Aorta (tissue), 5 donors: ENCODE measurements around the gene CD300A. TPM values are rescaled to one million over a fixed set of nuclear protein-coding genes. Genes with fewer than 3 reads are reported as not detected.
"Not testable (repeated sequence)": the region's sequence is repeated elsewhere in the genome, so short reads cannot be mapped to it uniquely, and the experiment has no call there.

Source experiments
- ATAC-seq: fragments of 200-7000 bp; cut with Tn5 transposase; one replicate; pipeline ENCODE4 v1.9.1; 2022; ENCODE audit warnings: moderate library complexity; ENCODE audit not compliant: low FRiP score
- DNase-seq, 2 donors: peaks; one replicate each; pipeline ENCODE4 v3.0.0-alpha.2; 2020
- H3K27ac ChIP-seq, 2 donors: one replicate each; pipeline ENCODE4 v1.5.1; 2013; ENCODE audit warnings: low read length in 2 of 2, mild to moderate bottlenecking in 2 of 2, moderate library complexity in 2 of 2, control low read depth in 1 of 2, inconsistent platforms in 1 of 2, low read depth in 1 of 2
- H3K27me3 ChIP-seq, 2 donors: one replicate each; pipeline ENCODE4 v1.6.1; 2013; ENCODE audit warnings: control low read depth in 1 of 2, low read length in 1 of 2, mild to moderate bottlenecking in 1 of 2, moderate library complexity in 1 of 2; ENCODE audit not compliant: insufficient read depth in 2 of 2, control insufficient read depth in 1 of 2
- H3K36me3 ChIP-seq, 2 donors: one replicate each; pipeline ENCODE4 v1.6.1; 2013; ENCODE audit warnings: control low read depth in 1 of 2, low read length in 1 of 2, mild to moderate bottlenecking in 1 of 2; ENCODE audit not compliant: insufficient read depth in 2 of 2, control insufficient read depth in 1 of 2
- H3K4me1 ChIP-seq, 2 donors: one replicate each; pipeline ENCODE4 v1.6.1; 2013; ENCODE audit warnings: low read length in 2 of 2, control low read depth in 1 of 2, mild to moderate bottlenecking in 1 of 2, moderate library complexity in 1 of 2; ENCODE audit not compliant: insufficient read depth in 2 of 2, control insufficient read depth in 1 of 2
- H3K4me3 ChIP-seq, 2 donors: one replicate each; pipeline ENCODE4 v1.5.1; 2013; ENCODE audit warnings: low read length in 2 of 2, control low read depth in 1 of 2, mild to moderate bottlenecking in 1 of 2
- H3K9me3 ChIP-seq: one replicate; pipeline ENCODE4 v1.6.1; 2013; ENCODE audit warnings: mild to moderate bottlenecking, low read length; ENCODE audit not compliant: control insufficient read depth
- WGBS, 2 donors: extraction: QIAGEN DNeasy Blood & Tissue Kit; methylation state at CpG; one replicate each; pipeline ENCODE4 v1.1.7; 2013; 5-methylcytosine and 5-hydroxymethylcytosine counted together
- intact Hi-C, 2 donors: fragments of 100-400 bp; cut with DNase I; formaldehyde crosslinking; loops; one replicate each; pipeline versions ENCODE4 v1.14.2 to v1.15.0; 2022
- polyA plus RNA-seq, 2 donors: library from polyadenylated mRNA; stranded (reverse); fragments of 200-250 nt; gene quantifications; one replicate each; pipeline ENCODE4 v1.2.3, GENCODE V29; 2013
- total RNA-seq, 2 donors: library from RNA; stranded (reverse); fragmentation: NEBNext Ultra II Directional; extraction: Animal tissue kit (Norgen Biotek cat#: 25700); gene quantifications; one replicate each; pipeline ENCODE4 v1.2.1, GENCODE V29; 2021
- donor health status: healthy with polysubstance abuse.
- donor health status: Bipolar disorder and iron deficiency.
- donor health status: DM: no; HTN: no; CAD: no.
- donor health status: DM: no; HTN: no; CAD: no.
- donor health status: DM: yes; HTN: yes; CAD: no.

CD300A gene
- total and polyA plus RNA-seq, 4 donors, result 2.6 to 10.4 (median 9.7) TPM

GRCh38 chr17:74490716-74491115 is 24.3 kb downstream of the CD300A start:
- 80 to 83% methylated on average over 9 of the region's 9 CpGs for WGBS, 2 donors
- Histone ChIP-seq H3K27ac (no peak overlapping the region), H3K9me3 (no peaks in the 10 kb centered on the region), H3K4me3 (no peak overlapping the region), H3K27me3 (no peaks in the 10 kb centered on the region), H3K36me3 (no peaks in the 10 kb centered on the region), H3K4me1 (no peaks in the 10 kb centered on the region)
- intact Hi-C loops, result loop anchor here in 1 of 2 donors (5.0 kb wide), 1 partner anchor 123 kb away; the partner anchor contains the start of gene GPR142
- ATAC-seq (no peak), DNase-seq (no peak)

GRCh38 chr17:74491626-74492025 is 25.2 kb downstream of the CD300A start:
- DNase-seq (no peak), ATAC-seq (no peak)
- Histone ChIP-seq H3K36me3 (no peaks in the 10 kb centered on the region), H3K4me1 (no peaks in the 10 kb centered on the region), H3K27me3 (no peaks in the 10 kb centered on the region), H3K4me3 (no peak overlapping the region), H3K27ac (no peak overlapping the region), H3K9me3 (no peaks in the 10 kb centered on the region)
- intact Hi-C loops, result loop anchor here (2.0 to 5.0 kb wide), 2 partner anchors 123 to 124 kb away; partner anchors contain the start of gene GPR142 (in 1 of the 2)
- 79 to 83% methylated on average over 7 of the region's 7 CpGs for WGBS, 2 donors

GRCh38 chr17:74493331-74493833 is 26.9 kb downstream of the CD300A start:
- WGBS, 2 donors, result 10 to 24% methylated on average over 11 of the region's 11 CpGs
- no peaks in the 10 kb centered on the region for H3K4me1 ChIP-seq
- DNase-seq (peak; percentile 77 to 85), ATAC-seq (peak; percentile 78)
- H3K27me3 ChIP-seq, result no peaks in the 10 kb centered on the region
- H3K27ac ChIP-seq, result no peak overlapping the region
- no peak overlapping the region for H3K4me3 ChIP-seq
- H3K9me3 ChIP-seq, result no peaks in the 10 kb centered on the region
- no peaks in the 10 kb centered on the region for H3K36me3 ChIP-seq
- intact Hi-C loops, result loop anchor here (2.0 to 5.0 kb wide), 2 partner anchors 125 to 126 kb away; partner anchors contain the start of gene GPR142 (in 1 of the 2)

- no peaks in the 10 kb centered on the region for H3K4me1 ChIP-seq
- no peaks in the 10 kb centered on the region for H3K27me3 ChIP-seq
- ATAC-seq (no peak), DNase-seq (no peak)
- no peaks in the 10 kb centered on the region for H3K36me3 ChIP-seq
- no peak overlapping the region for H3K4me3 ChIP-seq
- WGBS, 2 donors, result 62 to 66% methylated on average over 5 of the region's 5 CpGs
- intact Hi-C loops, result no loop called here
- H3K27ac ChIP-seq, result no peak overlapping the region
- H3K9me3 ChIP-seq, result peaks cover 2% of the 10 kb centered on the region
Observed at GRCh38 chr17:74497471-74497870, 31.0 kb downstream of the CD300A start.

- no peaks in the 10 kb centered on the region for H3K36me3 ChIP-seq
- peaks cover 2% of the 10 kb centered on the region for H3K9me3 ChIP-seq
- ATAC-seq (no peak), DNase-seq (no peak)
- intact Hi-C loops, result no loop called here
- H3K4me1 ChIP-seq, result no peaks in the 10 kb centered on the region
- 86 to 88% methylated on average over 3 of the region's 3 CpGs for WGBS, 2 donors
- H3K4me3 ChIP-seq, result no peak overlapping the region
- H3K27me3 ChIP-seq, result no peaks in the 10 kb centered on the region
- no peak overlapping the region for H3K27ac ChIP-seq
Observed at GRCh38 chr17:74499992-74500391, 33.6 kb downstream of the CD300A start.

- ATAC-seq, result no peak
- no peak for DNase-seq
- Histone ChIP-seq H3K4me1 (no peaks in the 10 kb centered on the region), H3K27ac (no peak overlapping the region), H3K4me3 (no peak overlapping the region), H3K36me3 (no peaks in the 10 kb centered on the region), H3K9me3 (peaks cover 2% of the 10 kb centered on the region), H3K27me3 (no peaks in the 10 kb centered on the region)
- intact Hi-C loops, result no loop called here
- WGBS, 2 donors, result 54 to 55% methylated on average over 6 of the region's 6 CpGs
Observed at GRCh38 chr17:74502861-74503260, 36.4 kb downstream of the CD300A start.

- intact Hi-C loops, H3K27ac ChIP-seq, H3K4me3 ChIP-seq, DNase-seq, H3K4me1 ChIP-seq, H3K27me3 ChIP-seq, H3K9me3 ChIP-seq, ATAC-seq, H3K36me3 ChIP-seq: not testable (repeated sequence)
- WGBS, 2 donors, result 85 to 87% methylated on average over 5 of the region's 5 CpGs
Observed at GRCh38 chr17:74503949-74504348, 37.5 kb downstream of the CD300A start.

GRCh38 chr17:74508156-74508555 is 41.7 kb downstream of the CD300A start:
- H3K27me3 ChIP-seq, result no peaks in the 10 kb centered on the region
- H3K4me3 ChIP-seq, result no peak overlapping the region
- H3K36me3 ChIP-seq, result no peaks in the 10 kb centered on the region
- H3K9me3 ChIP-seq, result no peaks in the 10 kb centered on the region
- H3K27ac ChIP-seq, result no peak overlapping the region
- no peaks in the 10 kb centered on the region for H3K4me1 ChIP-seq
- intact Hi-C loops, result no loop called here
- no peak for DNase-seq
- ATAC-seq, result no peak

- ATAC-seq, result no peak
Observed at GRCh38 chr17:74512036-74512435, 45.6 kb downstream of the CD300A start.

More at GRCh38 chr17:74512036-74512435, 45.6 kb downstream of the CD300A start:
- 58 to 63% methylated on average over 2 of the region's 2 CpGs for WGBS, 2 donors
- no peaks in the 10 kb centered on the region for H3K27me3 ChIP-seq
- H3K4me1 ChIP-seq, result no peaks in the 10 kb centered on the region
- no peaks in the 10 kb centered on the region for H3K36me3 ChIP-seq
- no peaks in the 10 kb centered on the region for H3K9me3 ChIP-seq
- DNase-seq, result peak in 1 of 2 donors; percentile 70
- H3K4me3 ChIP-seq, result no peak overlapping the region
- no peak overlapping the region for H3K27ac ChIP-seq
- intact Hi-C loops, result no loop called here
